PC-3 (cell line): ENCODE measurements around the gene GIT2. TPM values are rescaled to one million over a fixed set of nuclear protein-coding genes. Genes with fewer than 3 reads are reported as not detected.

Source experiments
- ATAC-seq: fragments of 200-7000 bp; cut with Tn5 transposase; 2 replicates; pipeline ENCODE4 v1.9.1; 2020; ENCODE audit warnings: mild to moderate bottlenecking, moderate library complexity
- BruUV-seq: library from RNA; stranded (reverse); fragments of 400-500 nt; replicated peaks from 2 replicates; lab custom pipeline; 2021; lab: Mats Ljungman, UMichigan
- CTCF ChIA-PET: fragments of 300-600 bp; sonication (Branson Sonifier 250); formaldehyde crosslinking; loops from one replicate; lab custom pipeline; 2022; ENCODE audit warnings: antibody characterized with exemption; lab: Charles Lee
- POLR2A ChIA-PET: fragments of 300-600 bp; sonication (Branson Sonifier 250); formaldehyde crosslinking; loops from one replicate; lab custom pipeline; 2022; ENCODE audit warnings: antibody characterized with exemption; ENCODE audit not compliant: unreplicated experiment; lab: Charles Lee
- DNase-seq: peaks from one replicate; pipeline ENCODE4 v3.0.0-alpha.2; 2015
- H2AFZ ChIP-seq: fragments of 300-600 bp; sonication (generic); 2 replicates; pipeline ENCODE4 v1.6.0; 2016; ENCODE audit warnings: antibody characterized with exemption, low read length
- H3F3A ChIP-seq: fragments of 300-600 bp; sonication (generic); one replicate; pipeline ENCODE4 v1.6.0; 2017; ENCODE audit warnings: antibody characterized with exemption, low read length, control low read depth, mild to moderate bottlenecking; ENCODE audit not compliant: unreplicated experiment
- H3K27ac ChIP-seq: fragments of 300-600 bp; sonication (generic); 2 replicates; pipeline ENCODE4 v1.5.1; 2016; ENCODE audit warnings: mild to moderate bottlenecking, low read length
- H3K27me3 ChIP-seq: fragments of 300-600 bp; sonication (generic); 2 replicates; pipeline ENCODE4 v1.6.1; 2016; ENCODE audit warnings: low read length, mixed read lengths
- H3K36me3 ChIP-seq: fragments of 300-600 bp; sonication (generic); 2 replicates; pipeline ENCODE4 v1.6.1; 2016; ENCODE audit warnings: low read depth, mixed run types, low read length, mixed read lengths
- H3K4me1 ChIP-seq: fragments of 300-600 bp; sonication (generic); 2 replicates; pipeline ENCODE4 v1.5.1; 2016; ENCODE audit warnings: low read length; ENCODE audit not compliant: insufficient read depth
- H3K4me2 ChIP-seq: fragments of 300-600 bp; sonication (generic); 2 replicates; pipeline ENCODE4 v1.6.0; 2016; ENCODE audit warnings: low read length
- H3K4me3 ChIP-seq: fragments of 300-600 bp; sonication (generic); 2 replicates; pipeline ENCODE4 v1.5.1; 2016; ENCODE audit warnings: mild to moderate bottlenecking, low read length, mixed read lengths
- H3K79me2 ChIP-seq: fragments of 300-600 bp; sonication (generic); 2 replicates; pipeline ENCODE4 v1.6.1; 2017; ENCODE audit warnings: low read length, mixed read lengths
- H3K9ac ChIP-seq: fragments of 300-600 bp; sonication (generic); 2 replicates; pipeline ENCODE4 v1.6.0; 2016; ENCODE audit warnings: mild to moderate bottlenecking, low read length
- H3K9me2 ChIP-seq: fragments of 300-600 bp; sonication (generic); replicated peaks from 2 replicates; pipeline ENCODE4 v1.6.1; 2016; ENCODE audit warnings: mixed run types, low read length, mixed read lengths
- H3K9me3 ChIP-seq: fragments of 300-600 bp; sonication (generic); 2 replicates; pipeline ENCODE4 v1.6.1; 2016; ENCODE audit warnings: low read length, mixed read lengths
- H4K20me1 ChIP-seq: fragments of 300-600 bp; sonication (generic); 2 replicates; pipeline ENCODE4 v1.6.1; 2016; ENCODE audit warnings: low read length, mixed read lengths
- EZH2 ChIP-seq: fragments of 300-600 bp; sonication (generic); IDR thresholded peaks from one replicate; pipeline ENCODE4 v1.6.1; 2017; ENCODE audit warnings: antibody characterized with exemption, mild to moderate bottlenecking, low read length; ENCODE audit not compliant: unreplicated experiment
- EZH2phosphoT487 ChIP-seq: fragments of 300-600 bp; sonication (generic); IDR thresholded peaks from 2 replicates; pipeline ENCODE4 v1.6.1; 2018; ENCODE audit warnings: mild to moderate bottlenecking, antibody characterized with exemption, low read length, borderline replicate concordance
- intact Hi-C: fragments of 100-400 bp; cut with micrococcal nuclease; formaldehyde crosslinking; loops from 2 replicates; pipeline ENCODE4 v1.9.0; 2023
- total RNA-seq: library from RNA; depleted of rRNA; stranded (reverse); fragments of >200 nt; gene quantifications from 2 replicates; pipeline ENCODE4 v1.2.3, GENCODE V29; 2014
- TF ChIP-seq, protein P1 (sequence below): fragments of 300-600 bp; sonication (generic); conservative IDR thresholded peaks from 2 replicates; pipeline ENCODE4 v1.5.1; 2017; ENCODE audit warnings: antibody characterized with exemption, low read depth, mild to moderate bottlenecking, low read length

Gene GIT2
- total RNA-seq, 1 experiment from 2014 or later: 26.8 TPM

DNA sequence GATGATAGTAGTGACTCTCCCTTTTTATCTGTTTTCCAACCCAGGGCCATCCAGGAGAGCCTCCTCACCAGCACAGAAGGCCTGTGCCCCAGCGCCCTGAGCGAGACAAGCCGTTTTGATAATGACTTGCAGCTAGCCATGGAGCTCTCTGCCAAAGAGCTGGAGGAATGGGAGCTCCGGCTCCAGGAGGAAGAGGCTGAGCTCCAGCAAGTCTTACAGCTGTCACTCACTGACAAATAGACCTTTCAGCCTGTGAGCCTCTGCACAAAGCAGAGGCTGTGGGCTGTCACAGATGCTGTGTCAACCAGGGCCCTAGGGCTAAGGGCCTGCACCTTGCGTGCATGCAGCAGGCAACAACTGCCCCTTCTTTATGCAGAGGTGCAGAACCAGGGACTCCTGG lies 41.1 kb upstream of the GIT2 start:
- Histone ChIP-seq H3K36me3 (peaks cover 45% of the 10 kb centered on the region), H3K4me1 (peaks cover 31% of the 10 kb centered on the region), H2AFZ (no peak overlapping the region), H3K9me3 (no peaks in the 10 kb centered on the region), H3K4me3 (no peak overlapping the region), H3K9me2 (no peaks in the 10 kb centered on the region), H4K20me1 (no peaks in the 10 kb centered on the region), H3K79me2 (peaks cover 17% of the 10 kb centered on the region), H3K4me2 (no peak overlapping the region), H3K27me3 (no peaks in the 10 kb centered on the region), H3K9ac (no peak overlapping the region), H3K27ac (no peak overlapping the region), H3F3A (peaks cover 11% of the 10 kb centered on the region)
- ATAC-seq (no peak), DNase-seq (no peak)
- no peak for TF ChIP-seq EZH2
- TF ChIP-seq EZH2phosphoT487: no peak
- TF ChIP-seq, protein P1, sequence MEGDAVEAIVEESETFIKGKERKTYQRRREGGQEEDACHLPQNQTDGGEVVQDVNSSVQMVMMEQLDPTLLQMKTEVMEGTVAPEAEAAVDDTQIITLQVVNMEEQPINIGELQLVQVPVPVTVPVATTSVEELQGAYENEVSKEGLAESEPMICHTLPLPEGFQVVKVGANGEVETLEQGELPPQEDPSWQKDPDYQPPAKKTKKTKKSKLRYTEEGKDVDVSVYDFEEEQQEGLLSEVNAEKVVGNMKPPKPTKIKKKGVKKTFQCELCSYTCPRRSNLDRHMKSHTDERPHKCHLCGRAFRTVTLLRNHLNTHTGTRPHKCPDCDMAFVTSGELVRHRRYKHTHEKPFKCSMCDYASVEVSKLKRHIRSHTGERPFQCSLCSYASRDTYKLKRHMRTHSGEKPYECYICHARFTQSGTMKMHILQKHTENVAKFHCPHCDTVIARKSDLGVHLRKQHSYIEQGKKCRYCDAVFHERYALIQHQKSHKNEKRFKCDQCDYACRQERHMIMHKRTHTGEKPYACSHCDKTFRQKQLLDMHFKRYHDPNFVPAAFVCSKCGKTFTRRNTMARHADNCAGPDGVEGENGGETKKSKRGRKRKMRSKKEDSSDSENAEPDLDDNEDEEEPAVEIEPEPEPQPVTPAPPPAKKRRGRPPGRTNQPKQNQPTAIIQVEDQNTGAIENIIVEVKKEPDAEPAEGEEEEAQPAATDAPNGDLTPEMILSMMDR: no peak
- no TSS peak for BruUV-seq
- POLR2A ChIA-PET: no interaction called here
- intact Hi-C loops: loop anchor here (5.0 to 10.0 kb wide), 2 partner anchors 103 to 395 kb away; no protein-coding TSS in a partner anchor
- CTCF ChIA-PET: no interaction called here

DNA sequence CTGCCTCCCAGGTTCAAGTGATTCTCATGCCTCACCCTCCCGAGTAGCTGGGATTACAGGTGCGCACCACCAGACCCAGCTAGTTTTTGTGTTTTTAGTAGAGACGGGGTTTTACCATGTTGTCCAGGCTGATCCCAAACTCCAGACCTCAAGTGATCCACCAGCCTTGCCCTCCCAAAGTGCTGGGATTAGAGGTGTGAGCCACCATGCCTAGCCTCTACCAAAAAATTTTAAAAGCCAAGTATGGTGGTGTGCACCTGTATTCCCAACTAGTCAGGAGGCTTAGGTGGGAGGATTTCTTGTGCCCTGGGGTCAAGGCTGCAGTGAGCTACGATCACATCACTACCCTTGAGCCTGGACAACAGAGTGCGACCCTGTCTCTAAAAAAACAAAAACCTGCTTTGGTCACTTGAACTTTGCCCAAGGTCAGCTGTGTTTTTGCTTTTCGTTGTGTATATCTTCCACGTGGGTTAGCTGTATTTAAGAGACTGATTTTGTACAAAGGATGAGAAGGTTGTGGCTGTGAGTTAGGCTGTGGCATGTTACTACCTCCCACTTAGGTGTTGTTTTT lies 39.5 kb upstream of the GIT2 start:
- H3K36me3 ChIP-seq: peaks cover 46% of the 10 kb centered on the region

DNA sequence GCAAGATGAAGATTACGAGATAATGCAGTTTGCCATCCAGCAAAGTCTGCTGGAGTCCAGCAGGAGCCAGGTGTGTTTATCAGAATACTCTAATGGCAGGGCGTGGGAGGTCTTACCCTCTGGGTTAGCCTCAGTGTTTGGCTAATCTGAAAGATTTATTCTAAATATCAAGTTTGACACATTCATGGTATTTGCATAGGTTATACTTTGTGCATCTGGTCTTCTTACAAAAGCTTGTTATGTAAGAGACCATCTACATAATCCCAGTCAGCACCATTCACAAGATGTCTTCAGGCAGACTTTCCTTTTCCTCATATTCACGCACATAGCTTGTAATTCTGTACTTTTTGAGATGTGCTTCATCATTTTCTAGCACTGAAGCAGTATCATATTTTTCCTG lies 37.7 kb upstream of the GIT2 start:
- Histone ChIP-seq H3K4me3 (no peak overlapping the region), H3K36me3 (peaks cover 57% of the 10 kb centered on the region), H4K20me1 (no peaks in the 10 kb centered on the region), H3F3A (peaks cover 5% of the 10 kb centered on the region), H3K9ac (no peak overlapping the region), H3K4me1 (peaks cover 16% of the 10 kb centered on the region), H3K79me2 (no peaks in the 10 kb centered on the region), H3K27ac (no peak overlapping the region), H3K27me3 (no peaks in the 10 kb centered on the region), H3K9me2 (no peaks in the 10 kb centered on the region), H3K4me2 (no peak overlapping the region), H2AFZ (no peak overlapping the region), H3K9me3 (no peaks in the 10 kb centered on the region)
- ChIA-PET POLR2A (no interaction called here), CTCF (no interaction called here)
- TF ChIP-seq, protein P1: no peak
- TF ChIP-seq EZH2 (no peak), EZH2phosphoT487 (no peak)
- intact Hi-C loops: loop anchor here (10.0 kb wide), 1 partner anchor 99 kb away; no protein-coding TSS in a partner anchor
- no TSS peak for BruUV-seq
- ATAC-seq (no peak), DNase-seq (no peak)

More for the DNA sequence above, 39.5 kb upstream of the GIT2 start:
- Histone ChIP-seq H3K4me3 (no peak overlapping the region), H3K27me3 (no peaks in the 10 kb centered on the region), H3K9me2 (no peaks in the 10 kb centered on the region), H4K20me1 (no peaks in the 10 kb centered on the region), H3K4me1 (peaks cover 31% of the 10 kb centered on the region), H3K79me2 (peaks cover 4% of the 10 kb centered on the region; the same call in 1 of the 2 replicates), H3K4me2 (no peak overlapping the region), H3F3A (peaks cover 11% of the 10 kb centered on the region), H3K9ac (no peak overlapping the region), H2AFZ (no peak overlapping the region), H3K27ac (no peak overlapping the region), H3K9me3 (no peaks in the 10 kb centered on the region)
- intact Hi-C loops: loop anchor here (5.0 to 10.0 kb wide), 2 partner anchors 101 to 397 kb away; no protein-coding TSS in a partner anchor
- no peak for TF ChIP-seq EZH2phosphoT487
- TF ChIP-seq, protein P1: no peak
- no peak for TF ChIP-seq EZH2
- POLR2A ChIA-PET: no interaction called here
- no peak for DNase-seq
- no peak for ATAC-seq
- CTCF ChIA-PET: no interaction called here
- BruUV-seq: no TSS peak
